Neural progenitor cell (in vitro differentiated cells): ENCODE measurements around the gene TMEM179B.

Source experiments
- EZH2 ChIP-seq: fragments of 200-600 bp; sonication (generic); IDR thresholded peaks from 2 replicates; pipeline ENCODE4 v1.6.1; 2017; ENCODE audit warnings: antibody characterized with exemption, mild to moderate bottlenecking, moderate library complexity
- TF ChIP-seq, protein P1 (sequence below): fragments of 200-600 bp; sonication (generic); IDR thresholded peaks from 2 replicates; pipeline ENCODE4 v1.5.1; 2017; ENCODE audit warnings: antibody characterized with exemption, mild to moderate bottlenecking

GRCh38 chr11:62787005-62787759, at the start of gene TMEM179B:
- TF ChIP-seq, protein P1, sequence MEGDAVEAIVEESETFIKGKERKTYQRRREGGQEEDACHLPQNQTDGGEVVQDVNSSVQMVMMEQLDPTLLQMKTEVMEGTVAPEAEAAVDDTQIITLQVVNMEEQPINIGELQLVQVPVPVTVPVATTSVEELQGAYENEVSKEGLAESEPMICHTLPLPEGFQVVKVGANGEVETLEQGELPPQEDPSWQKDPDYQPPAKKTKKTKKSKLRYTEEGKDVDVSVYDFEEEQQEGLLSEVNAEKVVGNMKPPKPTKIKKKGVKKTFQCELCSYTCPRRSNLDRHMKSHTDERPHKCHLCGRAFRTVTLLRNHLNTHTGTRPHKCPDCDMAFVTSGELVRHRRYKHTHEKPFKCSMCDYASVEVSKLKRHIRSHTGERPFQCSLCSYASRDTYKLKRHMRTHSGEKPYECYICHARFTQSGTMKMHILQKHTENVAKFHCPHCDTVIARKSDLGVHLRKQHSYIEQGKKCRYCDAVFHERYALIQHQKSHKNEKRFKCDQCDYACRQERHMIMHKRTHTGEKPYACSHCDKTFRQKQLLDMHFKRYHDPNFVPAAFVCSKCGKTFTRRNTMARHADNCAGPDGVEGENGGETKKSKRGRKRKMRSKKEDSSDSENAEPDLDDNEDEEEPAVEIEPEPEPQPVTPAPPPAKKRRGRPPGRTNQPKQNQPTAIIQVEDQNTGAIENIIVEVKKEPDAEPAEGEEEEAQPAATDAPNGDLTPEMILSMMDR, result peak; percentile 44
- no peak for TF ChIP-seq EZH2
